GM18505 (cell line): ENCODE measurements around the gene ITIH5.
A peak's percentile ranks its signal among the peaks of the same experiment; 100 is the strongest.
"Not testable (repeated sequence)": the region's sequence is repeated elsewhere in the genome, so short reads cannot be mapped to it uniquely, and the experiment has no call there.

Experiments
- ATAC-seq: cut with Tn5 transposase; IDR thresholded peaks from one replicate; pipeline ENCODE4 v1.9.1; 2021; ENCODE audit not compliant: unreplicated experiment
- POLR2A ChIP-seq: IDR thresholded peaks from 4 replicates; pipeline ENCODE4 v1.6.1; 2011; ENCODE audit warnings: borderline replicate concordance; ENCODE audit not compliant: insufficient read depth, insufficient read length; ENCODE audit errors: extremely low read depth

Gene ITIH5

DNA sequence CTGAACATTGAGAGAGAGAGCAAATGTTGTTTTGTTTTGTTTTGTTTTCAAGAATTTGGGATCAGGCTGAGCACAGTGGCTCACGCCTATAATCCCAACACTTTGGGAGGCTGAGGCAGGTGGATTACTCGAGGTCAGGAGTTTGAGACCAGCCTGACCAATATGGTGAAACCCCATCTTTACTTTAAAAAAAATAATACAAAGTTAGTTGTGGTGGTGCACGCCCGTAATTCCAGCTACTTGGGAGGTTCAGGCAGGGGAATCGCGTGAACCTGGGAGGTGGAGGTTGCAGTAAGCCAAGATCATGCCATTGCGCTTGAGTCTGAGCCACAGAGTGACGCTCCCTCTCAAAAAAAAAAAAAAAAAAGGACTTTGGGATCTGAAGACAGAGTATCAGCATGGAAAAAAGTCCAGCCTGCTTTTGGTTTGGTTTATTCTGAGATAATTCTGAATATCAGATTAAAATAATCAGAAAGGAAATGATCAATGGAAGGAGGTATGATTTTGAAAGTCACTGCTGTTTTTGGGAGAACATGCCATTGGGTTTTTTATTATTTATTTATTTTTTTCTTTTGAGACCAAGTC lies 34.5 kb upstream of the ITIH5 start:
- no peak for ATAC-seq
- TF ChIP-seq POLR2A: no peak

DNA sequence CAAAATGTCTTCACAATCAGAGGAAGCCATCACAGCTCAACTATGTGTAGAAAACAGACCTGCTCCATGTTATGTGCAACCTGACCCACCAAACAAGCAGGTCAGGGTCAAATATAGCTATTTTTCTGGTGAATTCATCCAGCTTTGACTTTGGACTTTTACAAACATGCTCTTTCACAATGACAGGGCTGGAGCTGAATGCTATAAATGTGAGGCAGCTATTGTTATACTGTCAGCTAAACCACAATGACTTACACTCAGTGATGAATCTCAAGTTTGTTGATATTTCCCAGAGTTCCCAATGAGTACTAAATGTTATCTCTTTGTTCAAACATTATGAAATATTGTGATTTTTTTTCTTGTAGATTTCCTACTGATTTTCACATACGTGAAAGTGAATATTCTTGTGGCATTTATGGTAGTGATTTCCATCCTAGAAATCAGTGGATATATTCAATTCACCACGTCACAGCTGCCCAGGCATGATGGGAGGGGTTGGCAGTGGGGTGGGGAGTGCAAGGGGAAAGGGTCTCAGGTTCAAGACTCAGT lies 33.9 kb upstream of the ITIH5 start:
- no peak for ATAC-seq
- no peak for TF ChIP-seq POLR2A

DNA sequence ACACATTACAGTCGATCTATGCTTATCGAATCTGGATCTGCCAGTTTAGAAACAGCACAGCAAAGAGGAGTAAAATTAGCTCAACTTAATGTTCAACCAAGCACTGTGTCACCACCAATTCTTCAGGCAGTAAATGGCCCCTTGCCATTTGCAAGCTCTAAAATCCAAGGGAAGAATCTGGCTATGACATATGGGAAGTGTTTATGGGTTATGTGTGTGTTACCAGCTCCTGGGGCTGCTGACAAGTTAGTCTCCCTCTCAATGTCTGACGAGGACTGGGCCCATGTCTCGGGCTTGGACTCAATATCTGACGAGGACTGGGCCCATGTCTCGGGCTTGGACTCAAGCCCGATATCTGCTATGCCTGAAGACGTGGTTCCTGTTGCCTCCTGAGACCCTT lies 30.7 kb upstream of the ITIH5 start:
- ATAC-seq: no peak
- TF ChIP-seq POLR2A: no peak

DNA sequence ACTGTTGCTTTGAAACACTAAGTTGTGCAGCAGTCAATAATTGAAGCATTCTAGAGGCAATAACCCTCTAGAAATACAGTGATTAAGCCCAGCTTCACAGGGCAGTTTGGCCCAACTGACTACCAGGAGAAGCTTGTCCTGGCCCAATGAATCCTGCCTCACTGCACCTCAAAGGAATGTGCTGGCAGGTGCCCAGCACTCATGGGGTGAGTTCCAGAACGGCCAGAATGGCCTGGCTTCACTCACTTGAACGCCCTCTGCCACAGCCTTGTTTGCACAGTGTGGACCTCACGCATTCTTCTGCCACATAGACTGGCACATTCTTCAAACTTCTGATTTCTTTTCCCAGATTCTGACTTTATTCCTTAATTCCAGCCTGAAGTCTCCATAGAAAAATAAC lies 29.8 kb upstream of the ITIH5 start:
- no peak for ATAC-seq
- TF ChIP-seq POLR2A: no peak

DNA sequence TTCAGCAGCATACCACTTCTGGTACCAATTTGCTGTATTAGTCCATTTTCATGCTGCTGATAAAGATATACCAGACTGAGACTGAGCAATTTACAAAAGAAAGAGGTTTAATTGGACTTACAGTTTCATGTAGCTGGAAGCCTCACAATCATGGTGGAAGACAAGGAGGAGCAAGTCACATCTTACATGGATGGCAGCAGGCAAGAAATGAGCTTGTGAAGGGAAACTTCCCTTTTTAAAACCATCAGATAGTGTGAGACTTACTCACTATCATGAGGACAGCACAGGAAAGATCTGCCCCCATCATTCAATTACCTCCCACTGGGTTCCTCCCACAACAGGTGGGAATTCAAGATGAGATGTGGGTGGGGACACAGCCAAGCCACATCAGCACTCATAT lies 26.4 kb upstream of the ITIH5 start:
- not testable (repeated sequence) for ATAC-seq

DNA sequence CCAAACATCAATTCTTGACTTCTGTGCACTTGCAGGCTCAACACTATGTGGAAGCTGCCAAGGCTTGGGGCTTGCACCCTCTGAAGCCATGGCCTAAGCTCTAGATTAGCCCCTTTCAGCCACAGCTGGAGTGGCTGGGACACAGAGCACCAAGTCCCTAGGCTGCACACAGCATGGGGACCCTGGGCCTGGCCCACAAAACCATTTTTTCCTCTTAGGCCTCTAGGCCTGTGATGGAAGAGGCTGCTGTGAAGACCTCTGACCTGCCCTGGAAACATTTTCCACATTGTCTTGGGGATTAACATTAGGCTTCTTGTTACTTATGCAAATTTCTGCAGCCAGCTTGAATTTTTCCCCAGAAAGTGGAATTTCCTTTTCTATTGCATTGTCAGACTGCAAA lies 25.6 kb upstream of the ITIH5 start:
- ATAC-seq: not testable (repeated sequence)

DNA sequence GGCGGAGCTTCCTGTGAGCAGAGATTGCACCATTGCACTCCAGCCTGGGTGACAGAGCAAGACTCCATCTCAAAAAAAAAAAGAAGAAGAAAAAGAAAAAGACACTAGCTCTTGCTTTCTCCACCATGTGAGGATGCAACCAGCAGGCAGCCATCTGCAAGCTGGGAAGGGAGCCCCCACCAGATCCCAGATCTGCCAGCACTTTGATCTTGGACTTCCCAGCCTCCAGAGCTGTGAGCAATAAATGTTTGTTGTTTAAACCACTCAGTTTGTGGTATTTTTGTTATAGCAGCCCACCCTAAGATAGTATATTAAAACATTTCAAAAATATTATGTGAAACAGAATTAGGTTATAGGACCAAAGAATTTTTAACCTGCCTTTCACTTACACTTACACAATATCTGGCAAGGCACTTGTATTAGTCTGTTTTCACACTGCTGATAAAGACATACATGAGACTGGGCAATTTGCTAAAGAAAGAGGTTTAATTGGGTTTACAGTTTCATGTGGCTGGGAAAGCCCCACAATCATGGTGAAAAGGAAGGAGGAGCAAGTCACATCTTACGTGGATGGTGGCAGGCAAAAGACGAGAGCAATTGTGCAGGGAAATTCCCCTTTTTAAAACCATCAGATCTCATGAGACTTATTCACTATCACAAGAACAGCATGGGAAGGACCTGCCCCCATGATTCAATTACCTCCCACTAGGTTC lies 24.3 kb upstream of the ITIH5 start:
- not testable (repeated sequence) for ATAC-seq

DNA sequence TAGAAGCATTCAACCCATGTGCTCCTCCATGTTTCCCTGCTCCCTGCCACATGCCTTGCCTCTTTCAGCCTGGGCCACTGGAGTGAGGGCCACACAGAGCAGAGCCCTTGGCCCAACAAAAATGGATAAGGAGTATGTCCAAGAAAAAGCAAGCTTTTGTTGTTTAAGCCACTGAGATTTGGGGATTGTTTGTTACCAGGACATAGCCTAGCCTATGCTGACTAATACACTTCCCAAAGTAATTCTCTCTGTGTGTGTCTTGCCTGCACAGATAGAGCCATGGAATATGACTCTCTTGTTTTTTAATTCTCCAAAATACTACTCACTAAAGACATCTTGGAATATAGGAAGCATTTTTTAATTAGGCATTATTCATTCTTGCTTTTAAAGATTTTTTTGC lies 22.8 kb upstream of the ITIH5 start:
- no peak for TF ChIP-seq POLR2A
- no peak for ATAC-seq

DNA sequence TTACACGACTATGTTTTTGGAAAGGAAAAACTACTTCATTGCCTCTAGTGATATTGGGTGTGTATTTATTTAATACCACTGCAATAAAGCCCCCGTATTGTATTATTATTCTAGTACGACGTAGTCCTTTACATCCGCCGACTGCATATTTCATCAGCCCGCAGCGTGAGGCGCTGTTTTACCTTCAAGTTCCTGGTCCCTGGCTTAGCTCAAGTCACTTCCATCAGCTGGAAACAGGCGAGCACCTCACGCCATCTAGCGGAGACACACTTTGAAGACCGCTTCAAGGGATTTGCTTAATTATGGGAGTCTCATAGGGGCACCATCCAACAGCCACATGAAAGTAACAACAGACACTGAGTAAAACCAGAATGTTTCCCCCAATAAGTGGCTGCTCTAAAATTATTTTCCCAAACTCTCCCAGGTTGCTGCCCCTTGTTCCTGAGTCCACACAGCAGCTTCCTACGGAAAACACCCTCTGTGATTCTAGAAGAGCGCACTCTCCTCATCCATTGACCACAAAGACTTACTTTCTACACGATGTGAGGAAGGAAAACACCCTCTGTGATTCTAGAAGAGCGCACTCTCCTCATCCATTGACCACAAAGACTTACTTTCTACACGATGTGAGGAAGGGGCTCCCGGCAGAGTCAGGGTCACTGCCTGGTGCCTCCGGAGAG lies 20.6 kb upstream of the ITIH5 start:
- no peak for TF ChIP-seq POLR2A

DNA sequence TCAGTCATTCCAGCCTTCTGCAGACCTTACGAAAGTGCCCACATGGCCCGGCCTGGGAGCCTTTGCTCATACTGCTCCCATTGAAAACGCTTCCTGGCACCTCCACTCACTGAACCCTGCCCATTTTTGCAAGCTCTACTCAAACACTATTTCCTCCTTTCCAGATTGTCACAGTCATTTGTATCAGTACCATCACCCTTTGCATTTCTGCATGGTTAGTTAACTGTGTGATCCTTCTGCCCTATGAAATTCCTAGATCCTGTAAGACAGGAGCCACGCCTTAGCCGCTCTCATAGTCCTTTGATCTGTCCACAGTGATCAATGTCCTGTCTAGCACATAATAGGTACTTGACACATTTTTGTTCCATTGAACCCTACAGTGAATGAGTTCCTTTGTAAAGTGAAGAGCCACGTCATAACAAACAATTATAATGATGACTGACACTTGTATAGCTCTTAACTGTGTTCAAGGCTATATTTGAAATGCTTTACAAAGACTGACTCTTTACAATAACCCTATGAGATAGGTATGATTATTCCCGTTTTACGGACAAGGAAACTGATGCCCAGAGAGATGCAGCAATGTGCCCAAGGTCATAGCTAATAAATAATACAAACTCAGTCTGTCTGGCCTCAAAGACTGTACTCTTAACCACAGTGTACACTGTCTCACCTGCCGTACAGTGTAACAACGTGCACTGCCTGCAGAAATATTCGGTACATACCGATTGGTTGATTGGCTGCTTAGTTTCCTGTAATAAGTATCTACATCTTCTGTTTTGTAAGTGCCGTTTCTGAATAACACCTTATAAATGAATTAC lies 19.8 kb upstream of the ITIH5 start:
- no peak for TF ChIP-seq POLR2A
- no peak for ATAC-seq

More for the DNA sequence above, 20.6 kb upstream of the ITIH5 start:
- ATAC-seq: peak; percentile 94

DNA sequence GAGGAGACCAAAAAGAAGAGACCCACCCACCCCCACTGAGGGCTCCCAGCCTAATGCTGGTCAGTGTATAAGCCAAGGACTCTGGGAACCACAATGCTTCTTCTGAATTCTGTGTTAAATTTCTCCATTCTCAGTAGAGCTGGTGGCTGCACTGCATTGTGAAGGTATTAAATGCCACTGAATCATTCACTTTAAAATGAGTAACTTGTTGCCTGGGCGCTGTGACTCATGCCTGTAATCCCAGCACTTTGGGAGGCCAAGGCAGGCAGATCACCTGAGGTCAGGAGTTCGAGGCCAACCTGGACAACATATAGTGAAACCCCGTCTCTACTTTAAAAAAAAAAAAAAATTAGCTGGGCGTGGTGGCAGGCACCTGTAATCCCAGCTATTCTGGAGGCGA lies 13.3 kb upstream of the ITIH5 start:
- ATAC-seq: not testable (repeated sequence)

DNA sequence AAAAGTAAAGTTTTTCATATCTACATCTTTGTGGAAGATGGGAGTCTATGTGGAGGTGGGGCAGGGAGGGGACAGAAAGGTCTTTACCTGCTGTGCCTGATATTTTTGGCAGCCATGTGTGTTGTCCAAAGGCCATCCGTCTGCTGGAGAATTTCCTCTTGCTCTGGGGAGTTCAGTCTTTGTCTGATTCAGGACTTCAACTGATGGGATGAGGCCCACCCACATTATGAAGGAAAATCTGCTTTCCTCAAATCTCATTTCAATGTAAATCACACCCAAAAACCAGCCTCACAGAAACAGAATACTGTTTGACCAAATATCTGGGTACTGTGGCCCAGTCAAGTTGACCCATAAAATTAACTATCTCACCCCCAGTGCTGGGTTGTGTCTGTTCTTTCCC lies 12.5 kb upstream of the ITIH5 start:
- TF ChIP-seq POLR2A: no peak

DNA sequence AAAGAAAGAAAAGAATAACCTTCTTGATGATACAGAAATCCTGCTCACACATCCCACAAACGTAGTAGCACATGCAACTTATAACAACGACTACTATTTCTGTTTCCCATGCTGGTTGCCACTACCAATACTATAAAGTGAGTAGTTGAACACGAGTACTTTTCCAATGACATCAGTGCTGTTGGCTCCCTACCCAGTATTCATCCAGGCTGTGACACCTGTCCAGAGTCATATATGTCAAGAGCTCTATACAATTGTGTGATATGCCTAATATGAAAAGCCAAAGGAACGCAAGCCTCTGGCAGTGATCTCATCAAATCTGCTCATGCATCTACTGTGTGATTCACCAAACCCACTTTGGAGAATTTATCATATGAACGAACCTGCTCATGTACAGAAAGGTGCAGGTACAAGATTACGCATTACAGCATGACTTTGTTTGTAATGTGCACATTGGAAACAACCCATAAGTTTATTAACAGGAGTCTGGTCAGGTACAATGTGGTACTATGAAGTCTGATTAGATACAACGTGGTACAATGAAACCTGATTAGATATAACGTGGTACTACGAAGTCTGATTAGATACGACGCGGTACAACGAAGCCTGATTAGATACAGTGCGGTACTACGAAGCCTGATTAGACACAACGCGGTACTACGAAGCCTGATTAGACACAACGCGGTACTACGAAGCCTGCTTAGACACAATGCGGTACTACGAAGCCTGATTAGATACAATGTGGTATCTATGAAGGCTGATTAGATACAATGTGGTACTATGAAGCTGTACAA lies 5.8 kb upstream of the ITIH5 start:
- ATAC-seq: no peak
- no peak for TF ChIP-seq POLR2A

More for the DNA sequence above, 12.5 kb upstream of the ITIH5 start:
- ATAC-seq: no peak

DNA sequence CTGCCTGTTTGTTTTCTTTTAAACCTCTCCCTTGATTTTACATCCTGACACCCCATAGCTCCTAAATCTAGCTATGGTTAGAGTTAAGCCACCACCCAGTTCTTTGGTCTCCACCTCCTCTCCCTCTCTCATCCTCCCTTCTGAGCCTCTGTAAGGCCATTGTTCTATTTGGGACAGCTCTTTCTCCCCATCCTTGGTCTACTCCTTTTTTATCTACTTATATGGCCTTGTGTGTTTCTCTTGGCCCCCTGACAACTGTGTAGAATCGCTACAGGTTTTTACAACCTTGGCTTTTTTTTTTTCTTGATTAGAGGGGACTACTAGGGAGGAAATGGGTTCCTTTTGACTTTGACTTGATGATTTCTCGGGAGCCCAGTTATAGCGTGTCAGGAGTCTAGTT lies 3.4 kb upstream of the ITIH5 start:
- no peak for ATAC-seq
- TF ChIP-seq POLR2A: no peak
